GM06990 (cell line): ENCODE measurements around the gene AMBP.

Source experiments
- DNase-seq: peaks from one replicate; pipeline ENCODE4 v3.0.0-alpha.2; 2011; ENCODE audit not compliant: insufficient read length; ENCODE audit errors: extremely low read depth
- H3K27me3 ChIP-seq: replicated peaks from 2 replicates; pipeline ENCODE4 v1.6.0; 2011; ENCODE audit warnings: low read length; ENCODE audit not compliant: control insufficient read depth, insufficient read depth
- H3K36me3 ChIP-seq: 2 replicates; pipeline ENCODE4 v1.5.1; 2011; ENCODE audit warnings: low read length; ENCODE audit not compliant: control insufficient read depth, insufficient read depth
- H3K4me3 ChIP-seq: replicated peaks from 2 replicates; pipeline ENCODE4 v1.5.1; 2011; ENCODE audit warnings: low read depth, mild to moderate bottlenecking, control low read depth, low read length
- TF ChIP-seq, protein P1 (sequence below): IDR thresholded peaks from 2 replicates; pipeline ENCODE4 v1.5.1; 2011; ENCODE audit warnings: low read length, control low read depth, mild to moderate bottlenecking, inconsistent platforms; ENCODE audit not compliant: insufficient read depth, poor library complexity, severe bottlenecking

Gene AMBP

DNA sequence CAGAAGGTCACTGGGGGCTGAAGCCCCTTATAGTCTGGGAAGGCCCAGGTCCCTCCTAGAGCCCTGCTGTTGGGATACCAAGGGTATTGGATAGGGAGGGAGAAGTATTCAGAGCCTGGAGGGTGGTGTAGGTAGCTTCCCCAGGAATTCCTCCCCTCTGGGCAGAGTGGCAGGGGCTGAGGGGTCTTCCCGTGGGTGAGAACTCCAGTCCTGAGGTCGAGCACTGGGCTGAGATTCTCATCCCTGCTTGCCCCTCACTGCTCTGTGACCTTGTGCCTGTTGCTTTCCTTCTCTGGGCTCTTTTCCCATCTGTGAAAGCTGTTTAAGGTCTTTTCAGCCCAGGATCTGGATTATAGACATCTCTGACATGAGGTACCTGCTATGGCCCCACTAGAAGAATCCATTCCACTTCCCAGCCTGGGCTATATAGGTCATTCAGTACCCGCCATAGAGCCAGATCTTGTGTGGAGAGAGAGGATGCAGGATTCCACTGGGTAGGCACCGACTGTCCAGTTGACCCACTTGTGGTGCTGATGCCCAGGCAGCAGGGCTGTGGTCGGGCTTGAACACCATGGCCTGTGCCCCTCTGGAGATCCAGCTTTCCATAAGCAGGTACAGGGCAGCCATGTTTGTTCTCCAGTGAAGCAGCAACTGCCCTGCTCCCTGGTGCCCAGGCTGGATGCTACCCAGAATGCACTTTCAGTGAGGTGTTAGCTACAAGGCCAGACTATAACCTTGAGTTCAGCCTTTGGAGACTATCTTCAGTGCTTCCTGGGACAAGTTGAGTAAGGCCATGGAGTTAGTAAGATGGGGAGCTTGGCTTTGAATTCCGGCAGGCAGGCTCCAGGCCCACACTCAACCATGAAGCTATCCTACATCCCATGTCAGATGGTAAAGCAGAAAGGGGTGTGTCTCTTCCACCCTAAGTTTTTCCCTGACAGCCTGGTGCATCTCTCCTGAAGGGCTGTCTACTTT, 60.1 kb downstream of the AMBP start:
- DNase-seq: no peak
- no peaks in the 10 kb centered on the region for H3K36me3 ChIP-seq
- no peaks in the 10 kb centered on the region for H3K27me3 ChIP-seq
- TF ChIP-seq, protein P1, sequence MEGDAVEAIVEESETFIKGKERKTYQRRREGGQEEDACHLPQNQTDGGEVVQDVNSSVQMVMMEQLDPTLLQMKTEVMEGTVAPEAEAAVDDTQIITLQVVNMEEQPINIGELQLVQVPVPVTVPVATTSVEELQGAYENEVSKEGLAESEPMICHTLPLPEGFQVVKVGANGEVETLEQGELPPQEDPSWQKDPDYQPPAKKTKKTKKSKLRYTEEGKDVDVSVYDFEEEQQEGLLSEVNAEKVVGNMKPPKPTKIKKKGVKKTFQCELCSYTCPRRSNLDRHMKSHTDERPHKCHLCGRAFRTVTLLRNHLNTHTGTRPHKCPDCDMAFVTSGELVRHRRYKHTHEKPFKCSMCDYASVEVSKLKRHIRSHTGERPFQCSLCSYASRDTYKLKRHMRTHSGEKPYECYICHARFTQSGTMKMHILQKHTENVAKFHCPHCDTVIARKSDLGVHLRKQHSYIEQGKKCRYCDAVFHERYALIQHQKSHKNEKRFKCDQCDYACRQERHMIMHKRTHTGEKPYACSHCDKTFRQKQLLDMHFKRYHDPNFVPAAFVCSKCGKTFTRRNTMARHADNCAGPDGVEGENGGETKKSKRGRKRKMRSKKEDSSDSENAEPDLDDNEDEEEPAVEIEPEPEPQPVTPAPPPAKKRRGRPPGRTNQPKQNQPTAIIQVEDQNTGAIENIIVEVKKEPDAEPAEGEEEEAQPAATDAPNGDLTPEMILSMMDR: no peak
- H3K4me3 ChIP-seq: no peak overlapping the region

DNA sequence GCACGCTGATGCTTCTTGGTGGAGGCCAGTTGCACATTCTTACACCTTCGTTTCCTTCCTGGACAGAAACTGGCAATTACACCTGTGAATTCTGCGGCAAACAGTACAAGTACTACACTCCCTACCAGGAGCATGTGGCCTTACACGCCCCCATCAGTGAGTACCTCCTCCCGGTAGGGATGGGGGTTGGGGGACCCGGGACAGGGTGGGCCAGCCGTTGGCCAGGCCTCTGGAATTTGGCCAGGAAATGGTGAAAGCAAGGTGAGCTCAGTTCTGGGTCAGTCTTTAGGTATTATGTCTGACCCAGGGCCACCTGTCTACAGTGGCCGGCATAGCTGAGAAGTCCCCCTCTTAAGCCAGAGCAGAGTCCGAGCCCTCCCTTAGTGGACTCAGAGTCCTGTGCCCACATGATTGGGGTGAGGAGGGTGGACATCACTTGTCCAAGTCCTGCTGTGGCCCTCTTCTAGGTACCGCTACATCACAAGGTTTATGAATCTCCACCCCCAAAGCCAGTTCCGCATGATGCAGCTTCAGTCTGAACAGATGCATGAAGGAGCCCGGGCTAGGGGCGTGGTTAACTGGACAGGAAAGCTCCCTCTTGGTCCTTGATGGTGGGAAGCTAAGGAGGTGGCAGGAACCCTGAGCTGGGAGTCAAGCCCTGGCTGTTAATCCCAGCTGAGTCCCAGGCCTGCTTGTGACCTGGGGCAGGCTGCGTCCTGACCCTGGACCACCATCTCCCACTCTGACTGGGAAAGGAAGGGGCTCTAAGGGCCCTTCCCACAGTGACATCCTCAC, 61.3 kb downstream of the AMBP start:
- DNase-seq: no peak

DNA sequence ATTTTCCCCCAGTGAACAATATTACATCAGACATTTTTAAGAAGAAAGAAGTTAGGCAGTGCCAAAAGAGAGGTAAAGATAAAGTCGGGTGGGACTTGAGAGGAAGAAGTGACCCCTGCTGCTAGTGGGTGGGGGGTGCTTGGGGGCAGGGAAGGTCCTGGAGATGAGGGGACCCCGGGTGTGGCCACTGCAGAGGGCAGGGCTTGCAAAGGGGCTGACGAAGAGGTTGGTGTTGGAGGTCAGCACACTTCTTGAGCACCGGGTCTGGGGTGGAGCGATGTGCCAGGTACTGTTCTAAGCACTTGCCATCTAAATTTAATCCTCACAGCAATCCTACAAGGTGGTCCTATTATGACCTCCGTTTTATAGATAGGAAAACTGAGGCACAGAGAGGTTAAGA, 62.0 kb downstream of the AMBP start:
- H3K27me3 ChIP-seq: no peaks in the 10 kb centered on the region
- TF ChIP-seq, protein P1: no peak
- H3K36me3 ChIP-seq: no peaks in the 10 kb centered on the region
- DNase-seq: no peak
- H3K4me3 ChIP-seq: no peak overlapping the region

More for the DNA sequence above, 61.3 kb downstream of the AMBP start:
- H3K36me3 ChIP-seq: no peaks in the 10 kb centered on the region
- H3K27me3 ChIP-seq: no peaks in the 10 kb centered on the region
- no peak overlapping the region for H3K4me3 ChIP-seq
- TF ChIP-seq, protein P1: no peak

DNA sequence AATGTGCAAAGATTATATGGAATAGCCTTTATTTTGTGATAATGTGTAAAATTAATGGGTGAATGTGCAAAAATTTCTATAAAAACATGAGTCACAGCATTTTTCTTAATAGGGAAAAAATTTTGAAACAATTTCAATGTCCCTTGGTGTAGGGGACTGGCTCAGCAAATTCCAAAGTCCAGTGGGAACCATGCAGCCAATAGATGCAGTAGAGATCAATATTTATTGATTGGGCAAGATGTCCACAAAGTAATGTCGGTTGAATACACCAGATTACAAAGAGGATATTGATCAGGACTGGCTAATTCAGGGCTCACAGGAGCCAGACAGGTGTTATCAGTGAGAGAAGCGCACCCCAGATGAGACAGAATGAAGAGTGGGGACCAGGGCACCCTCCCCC, 62.5 kb downstream of the AMBP start:
- Histone ChIP-seq H3K4me3 (no peak overlapping the region), H3K27me3 (no peaks in the 10 kb centered on the region; the same call in 1 of the 2 replicates), H3K36me3 (no peaks in the 10 kb centered on the region)
- no peak for DNase-seq
- TF ChIP-seq, protein P1: no peak

DNA sequence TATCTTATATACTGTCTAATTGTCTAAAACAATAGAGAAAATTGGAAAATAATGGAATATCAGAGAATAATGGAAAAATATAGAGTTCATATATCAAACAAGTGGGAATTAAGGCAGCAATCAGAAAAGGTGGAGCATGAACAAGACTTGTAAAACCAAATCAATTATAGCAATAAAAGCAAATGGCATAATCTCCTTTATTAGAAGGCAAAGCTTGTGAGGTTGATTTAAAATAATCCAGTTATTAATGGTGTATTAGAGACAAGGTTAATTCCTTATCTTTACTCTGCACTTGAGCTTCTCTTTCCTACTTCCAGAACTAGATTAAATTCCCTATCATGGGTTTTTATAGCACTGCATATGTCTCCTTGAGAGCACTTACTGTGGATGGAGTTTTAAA, 64.1 kb downstream of the AMBP start:
- Histone ChIP-seq H3K27me3 (no peaks in the 10 kb centered on the region; the same call in 1 of the 2 replicates), H3K4me3 (no peak overlapping the region), H3K36me3 (no peaks in the 10 kb centered on the region)
- no peak for DNase-seq
- TF ChIP-seq, protein P1: no peak
